HUES64 (cell line): ENCODE results near the gene PRKAG2.

Experiments
- H3K27ac ChIP-seq: 2 replicates; pipeline ENCODE4 v1.7.0; 2013; ENCODE audit warnings: low read depth, low read length, inconsistent platforms
- H3K27me3 ChIP-seq: 2 replicates; pipeline ENCODE4 v1.6.1; 2013; ENCODE audit warnings: mild to moderate bottlenecking, low read length; ENCODE audit not compliant: insufficient read depth
- H3K36me3 ChIP-seq: 2 replicates; pipeline ENCODE4 v1.6.1; 2013; ENCODE audit warnings: mild to moderate bottlenecking, low read length; ENCODE audit not compliant: insufficient read depth
- H3K4me1 ChIP-seq: 2 replicates; pipeline ENCODE4 v1.6.1; 2013; ENCODE audit warnings: mild to moderate bottlenecking, low read length, moderate library complexity; ENCODE audit not compliant: insufficient read depth
- H3K4me3 ChIP-seq: 2 replicates; pipeline ENCODE4 v1.5.1; 2013; ENCODE audit warnings: mild to moderate bottlenecking, low read length, moderate library complexity
- H3K9ac ChIP-seq: 2 replicates; pipeline ENCODE4 v1.6.1; 2013; ENCODE audit warnings: mild to moderate bottlenecking, low read depth, low read length
- H3K9me3 ChIP-seq: 2 replicates; pipeline ENCODE4 v1.6.1; 2013; ENCODE audit warnings: low read depth, low read length; ENCODE audit not compliant: insufficient read depth
- WGBS: fragments of 150-250, 120-280 bp; methylation state at CpG from one replicate; pipeline ENCODE4 v1.1.7; 2013; ENCODE audit warnings: missing lambda C conversion rate; 5-methylcytosine and 5-hydroxymethylcytosine counted together

The PRKAG2 gene

GRCh38 chr7:151853896-151854719, 22.8 kb downstream of the PRKAG2 start:
- no peak overlapping the region for H3K27ac ChIP-seq
- H3K4me1 ChIP-seq = no peaks in the 10 kb centered on the region
- H3K36me3 ChIP-seq = no peaks in the 10 kb centered on the region
- H3K4me3 ChIP-seq = no peak overlapping the region
- no peaks in the 10 kb centered on the region for H3K27me3 ChIP-seq
- 81% methylated on average over 18 of the region's 18 CpGs for WGBS
- no peak overlapping the region for H3K9ac ChIP-seq
- H3K9me3 ChIP-seq = no peaks in the 10 kb centered on the region

- WGBS = 84% methylated on average over 19 of the region's 19 CpGs
- no peaks in the 10 kb centered on the region for H3K4me1 ChIP-seq
- no peak overlapping the region for H3K27ac ChIP-seq
- H3K4me3 ChIP-seq = no peak overlapping the region
- H3K27me3 ChIP-seq = no peaks in the 10 kb centered on the region
- no peaks in the 10 kb centered on the region for H3K36me3 ChIP-seq
- H3K9ac ChIP-seq = no peak overlapping the region
- no peaks in the 10 kb centered on the region for H3K9me3 ChIP-seq
Measured at GRCh38 chr7:151852486-151853396, 24.2 kb downstream of the PRKAG2 start.

GRCh38 chr7:151851782-151852181, 25.1 kb downstream of the PRKAG2 start:
- H3K4me3 ChIP-seq = no peak overlapping the region
- no peaks in the 10 kb centered on the region for H3K36me3 ChIP-seq
- H3K27me3 ChIP-seq = no peaks in the 10 kb centered on the region
- H3K9me3 ChIP-seq = no peaks in the 10 kb centered on the region
- no peaks in the 10 kb centered on the region for H3K4me1 ChIP-seq
- H3K9ac ChIP-seq = no peak overlapping the region
- 89% methylated on average over 12 of the region's 13 CpGs for WGBS
- no peak overlapping the region for H3K27ac ChIP-seq

- no peak overlapping the region for H3K27ac ChIP-seq
- no peaks in the 10 kb centered on the region for H3K36me3 ChIP-seq
- no peak overlapping the region for H3K9ac ChIP-seq
- H3K4me1 ChIP-seq = no peaks in the 10 kb centered on the region
- H3K27me3 ChIP-seq = no peaks in the 10 kb centered on the region
- H3K4me3 ChIP-seq = no peak overlapping the region
- WGBS = 92% methylated on average over 16 of the region's 16 CpGs
- H3K9me3 ChIP-seq = no peaks in the 10 kb centered on the region
Measured at GRCh38 chr7:151851145-151851751, 25.7 kb downstream of the PRKAG2 start.

- Histone ChIP-seq H3K27me3 (no peaks in the 10 kb centered on the region), H3K27ac (no peak overlapping the region), H3K9ac (no peak overlapping the region), H3K4me3 (no peak overlapping the region), H3K36me3 (no peaks in the 10 kb centered on the region), H3K4me1 (no peaks in the 10 kb centered on the region), H3K9me3 (no peaks in the 10 kb centered on the region)
- 95% methylated on average over 19 of the region's 19 CpGs for WGBS
Measured at GRCh38 chr7:151850491-151851124, 26.3 kb downstream of the PRKAG2 start.

- Histone ChIP-seq H3K9me3 (no peaks in the 10 kb centered on the region), H3K27ac (no peak overlapping the region), H3K4me3 (no peak overlapping the region), H3K4me1 (no peaks in the 10 kb centered on the region), H3K36me3 (no peaks in the 10 kb centered on the region), H3K9ac (no peak overlapping the region), H3K27me3 (no peaks in the 10 kb centered on the region)
- 94% methylated on average over 13 of the region's 13 CpGs for WGBS
Measured at GRCh38 chr7:151849879-151850260, 27.0 kb downstream of the PRKAG2 start.

GRCh38 chr7:151849008-151849878, 27.7 kb downstream of the PRKAG2 start:
- Histone ChIP-seq H3K4me3 (no peak overlapping the region), H3K27ac (no peak overlapping the region), H3K27me3 (no peaks in the 10 kb centered on the region), H3K4me1 (no peaks in the 10 kb centered on the region), H3K9ac (no peak overlapping the region), H3K9me3 (no peaks in the 10 kb centered on the region), H3K36me3 (no peaks in the 10 kb centered on the region)
- 91% methylated on average over 26 of the region's 26 CpGs for WGBS

GRCh38 chr7:151847681-151848081, 29.2 kb downstream of the PRKAG2 start:
- H3K27me3 ChIP-seq = no peaks in the 10 kb centered on the region
- no peak overlapping the region for H3K9ac ChIP-seq
- no peak overlapping the region for H3K4me3 ChIP-seq
- H3K9me3 ChIP-seq = no peaks in the 10 kb centered on the region
- 96% methylated on average over 10 of the region's 10 CpGs for WGBS
- H3K4me1 ChIP-seq = no peaks in the 10 kb centered on the region
- no peak overlapping the region for H3K27ac ChIP-seq
- H3K36me3 ChIP-seq = no peaks in the 10 kb centered on the region

GRCh38 chr7:151847136-151847535, 29.8 kb downstream of the PRKAG2 start:
- H3K27me3 ChIP-seq = no peaks in the 10 kb centered on the region
- no peak overlapping the region for H3K4me3 ChIP-seq
- 93% methylated on average over 7 of the region's 7 CpGs for WGBS
- no peaks in the 10 kb centered on the region for H3K9me3 ChIP-seq
- H3K9ac ChIP-seq = no peak overlapping the region
- H3K36me3 ChIP-seq = no peaks in the 10 kb centered on the region
- H3K4me1 ChIP-seq = no peaks in the 10 kb centered on the region
- no peak overlapping the region for H3K27ac ChIP-seq

- no peak overlapping the region for H3K4me3 ChIP-seq
- no peak overlapping the region for H3K9ac ChIP-seq
- H3K27ac ChIP-seq = no peak overlapping the region
- WGBS = 90% methylated on average over 28 of the region's 28 CpGs
- no peaks in the 10 kb centered on the region for H3K27me3 ChIP-seq
- H3K36me3 ChIP-seq = no peaks in the 10 kb centered on the region
- no peaks in the 10 kb centered on the region for H3K9me3 ChIP-seq
- H3K4me1 ChIP-seq = no peaks in the 10 kb centered on the region
Measured at GRCh38 chr7:151845412-151846205, 31.3 kb downstream of the PRKAG2 start.
